HL-60/S4 (cell line): ENCODE measurements around the gene AGBL4.
"Not testable (repeated sequence)": the region's sequence is repeated elsewhere in the genome, so short reads cannot be mapped to it uniquely, and the experiment has no call there.

Source experiments
- in situ Hi-C: fragments of 300-500 bp; cut with MboI; formaldehyde crosslinking; loops from 2 replicates; pipeline ENCODE4 v1.14.3; 2022; ENCODE audit warnings: low sequenced_read_pairs

Gene AGBL4

GRCh38 chr1:49448200-49448599, 575.6 kb downstream of the AGBL4 start:
- in situ Hi-C loops: no loop called here

DNA sequence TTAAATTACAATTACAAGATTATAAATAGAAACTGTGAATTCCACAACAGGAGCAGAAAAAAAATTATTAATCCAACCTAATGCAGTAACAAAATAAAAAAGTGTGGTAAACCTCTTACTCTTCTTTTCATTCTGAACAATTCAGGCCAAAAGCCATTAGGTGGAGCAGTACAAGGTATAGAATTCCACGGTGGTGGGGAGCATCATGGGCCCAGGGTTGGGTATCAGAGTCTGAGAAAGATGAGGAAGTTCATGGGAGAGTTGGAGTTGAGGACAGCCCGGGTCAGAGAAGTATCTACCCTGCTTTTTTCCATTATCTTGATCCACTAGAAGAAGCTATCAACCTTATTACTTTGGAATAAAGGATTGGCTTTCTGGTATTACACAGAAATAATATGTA, 586.9 kb downstream of the AGBL4 start:
- in situ Hi-C loops: no loop called here

DNA sequence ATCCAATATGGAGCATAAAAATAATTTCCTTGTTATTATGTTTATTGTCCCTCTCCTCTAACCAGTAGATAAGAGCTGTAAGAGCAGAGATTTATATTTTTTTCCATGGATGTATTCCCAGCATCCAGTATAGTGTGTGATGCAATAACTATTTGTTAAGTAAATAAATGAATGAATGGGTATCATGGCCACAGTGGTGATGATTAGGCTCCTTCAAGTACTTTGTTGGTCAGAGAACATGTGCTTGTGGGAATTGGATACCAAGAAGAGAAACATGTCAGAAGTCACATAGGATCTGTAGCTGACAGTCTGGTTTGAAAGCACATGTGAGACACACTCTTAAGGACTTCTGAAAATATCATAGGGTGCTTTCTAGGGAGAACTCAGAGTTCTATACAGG, 588.5 kb downstream of the AGBL4 start:
- in situ Hi-C loops: no loop called here

- in situ Hi-C loops: no loop called here
Measured at GRCh38 chr1:49424782-49425181, 599.0 kb downstream of the AGBL4 start.

DNA sequence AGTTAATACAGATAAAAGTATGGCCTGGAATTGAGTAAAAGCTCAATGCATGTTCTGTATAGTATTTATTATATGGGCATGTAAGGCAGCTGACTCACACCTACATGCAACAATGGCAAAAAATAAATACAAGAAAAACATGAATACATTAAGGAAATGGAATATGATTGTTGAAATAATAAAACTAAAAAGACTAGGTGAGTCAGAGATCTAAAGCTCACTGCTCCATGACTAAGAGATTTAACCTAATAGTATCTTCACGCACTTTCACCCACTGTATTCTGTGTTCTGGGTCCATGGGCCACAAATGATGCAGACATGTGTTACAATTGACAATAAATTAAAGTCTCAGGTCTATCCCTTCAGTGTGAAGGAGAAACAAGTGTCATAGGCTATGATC, 607.0 kb downstream of the AGBL4 start:
- in situ Hi-C loops: no loop called here

GRCh38 chr1:49408346-49408745, 615.4 kb downstream of the AGBL4 start:
- in situ Hi-C loops: no loop called here

- in situ Hi-C loops: no loop called here
Measured at GRCh38 chr1:49397086-49397485, 626.7 kb downstream of the AGBL4 start.

- in situ Hi-C loops: no loop called here
Measured at GRCh38 chr1:49394200-49394599, 629.6 kb downstream of the AGBL4 start.

GRCh38 chr1:49389699-49390098, 634.1 kb downstream of the AGBL4 start:
- in situ Hi-C loops: no loop called here

GRCh38 chr1:49364676-49365075, 659.1 kb downstream of the AGBL4 start:
- in situ Hi-C loops: no loop called here

DNA sequence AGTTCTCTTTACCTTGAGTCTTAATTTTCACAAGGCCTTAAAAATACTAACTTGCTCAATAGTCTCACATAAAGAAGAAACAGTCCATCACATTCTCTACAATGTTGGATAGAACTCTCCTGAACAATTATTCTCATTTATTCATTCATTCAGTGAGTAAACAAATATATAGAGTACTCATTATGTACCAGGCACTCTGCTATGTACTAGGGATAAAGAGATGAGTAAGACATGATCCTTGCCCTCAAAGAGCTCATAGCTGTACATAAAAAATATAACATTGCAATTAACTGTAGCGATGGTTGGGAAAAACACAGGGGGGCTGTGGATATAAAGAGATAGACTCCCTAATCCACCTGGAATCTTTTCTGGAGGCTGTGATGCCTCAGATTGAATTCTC, 660.1 kb downstream of the AGBL4 start:
- in situ Hi-C loops: no loop called here

DNA sequence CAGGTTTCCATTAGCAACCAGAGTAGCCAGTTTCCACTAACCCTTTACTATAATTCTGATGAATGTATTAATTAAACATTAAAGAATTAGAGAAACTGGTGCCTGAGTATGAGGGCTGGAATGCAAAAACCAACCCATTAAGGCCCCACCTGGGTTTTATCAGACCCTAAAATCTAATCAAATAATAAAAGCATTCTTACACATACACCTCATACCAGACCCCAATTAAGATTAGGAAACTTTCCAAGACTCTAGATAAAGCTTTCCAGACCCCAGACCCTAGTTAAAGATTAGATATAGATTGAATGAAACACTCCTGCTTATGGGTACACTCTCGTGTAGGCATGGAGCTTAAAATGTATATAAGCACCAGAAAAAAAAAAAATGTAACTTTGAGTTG, 665.7 kb downstream of the AGBL4 start:
- in situ Hi-C loops: no loop called here

DNA sequence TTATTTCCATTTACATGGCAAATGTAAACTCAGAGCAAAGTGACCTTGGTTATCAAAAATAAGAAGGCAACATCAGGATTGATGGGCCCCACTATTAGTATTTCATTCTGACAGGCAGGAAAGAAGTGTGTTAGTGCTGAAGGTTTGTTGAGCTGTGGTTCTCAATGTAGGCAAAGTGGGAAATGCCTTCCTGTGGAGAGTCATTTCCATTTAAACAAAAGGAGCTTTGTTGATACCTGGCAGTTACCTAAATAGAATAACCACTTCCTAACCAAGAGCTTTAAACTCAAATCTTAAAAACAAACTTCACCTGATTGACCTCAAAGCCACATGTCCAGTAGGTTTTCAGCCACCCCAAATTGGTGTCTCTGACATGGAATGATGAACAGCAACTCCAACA, 667.2 kb downstream of the AGBL4 start:
- in situ Hi-C loops: no loop called here

DNA sequence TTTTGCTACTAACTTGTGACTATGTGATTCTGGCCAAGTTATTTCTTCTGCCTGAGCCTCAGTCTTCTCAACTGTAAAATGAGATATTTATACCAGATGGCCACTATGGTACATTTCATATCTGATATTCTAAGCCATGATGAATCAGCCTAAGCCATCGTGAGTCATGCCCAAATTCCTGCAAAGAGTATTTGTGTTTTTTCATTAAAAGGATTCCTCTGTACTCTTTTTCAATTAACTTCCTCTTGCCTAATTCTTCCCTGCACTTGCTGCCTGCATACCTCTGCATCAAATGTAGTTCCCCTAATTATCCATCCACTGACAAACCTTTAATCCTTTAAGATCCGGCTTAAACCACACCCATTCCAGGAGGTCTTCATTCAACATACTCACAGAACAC, 672.0 kb downstream of the AGBL4 start:
- in situ Hi-C loops: no loop called here

GRCh38 chr1:49346767-49347349, 676.9 kb downstream of the AGBL4 start:
- in situ Hi-C loops: no loop called here

DNA sequence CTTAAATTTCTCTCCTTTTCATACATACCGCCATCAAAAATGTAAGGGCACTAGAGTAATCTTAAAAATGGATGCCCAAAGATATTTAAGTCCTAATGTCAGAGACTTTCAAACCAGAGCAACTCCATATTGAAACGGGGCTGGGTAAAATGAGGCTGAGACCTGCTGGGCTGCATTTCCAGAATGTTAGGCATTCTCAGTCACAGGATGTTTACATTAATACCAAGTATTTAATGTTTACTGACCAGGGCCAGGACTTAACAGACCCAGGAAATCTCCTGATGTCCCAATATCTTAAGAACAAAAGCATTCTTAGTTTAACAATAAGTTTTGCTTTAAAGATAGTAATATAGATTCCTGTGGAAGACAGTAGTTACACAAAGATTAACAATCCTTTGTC, 683.2 kb downstream of the AGBL4 start:
- in situ Hi-C loops: no loop called here

DNA sequence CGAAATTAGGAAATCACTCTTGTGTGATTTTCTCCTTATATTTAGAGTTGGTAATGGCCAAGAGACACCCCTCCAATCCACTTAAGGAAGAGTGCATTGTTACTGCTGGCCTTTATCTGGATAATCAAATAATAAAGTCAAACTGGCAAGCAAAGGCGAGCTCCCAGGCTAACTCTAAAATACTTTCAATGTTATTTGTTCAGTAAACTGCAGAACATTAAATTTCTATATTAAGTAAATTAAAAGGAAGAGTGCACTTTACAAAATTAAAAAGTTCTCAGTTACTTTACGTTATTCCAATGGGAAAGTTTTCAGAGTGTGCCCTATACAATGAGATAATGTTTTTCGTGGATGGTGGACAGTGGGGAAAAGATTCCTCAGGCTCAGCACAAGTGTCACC, 684.7 kb downstream of the AGBL4 start:
- in situ Hi-C loops: no loop called here

- in situ Hi-C loops: no loop called here
Measured at GRCh38 chr1:49337251-49337650, 686.5 kb downstream of the AGBL4 start.

DNA sequence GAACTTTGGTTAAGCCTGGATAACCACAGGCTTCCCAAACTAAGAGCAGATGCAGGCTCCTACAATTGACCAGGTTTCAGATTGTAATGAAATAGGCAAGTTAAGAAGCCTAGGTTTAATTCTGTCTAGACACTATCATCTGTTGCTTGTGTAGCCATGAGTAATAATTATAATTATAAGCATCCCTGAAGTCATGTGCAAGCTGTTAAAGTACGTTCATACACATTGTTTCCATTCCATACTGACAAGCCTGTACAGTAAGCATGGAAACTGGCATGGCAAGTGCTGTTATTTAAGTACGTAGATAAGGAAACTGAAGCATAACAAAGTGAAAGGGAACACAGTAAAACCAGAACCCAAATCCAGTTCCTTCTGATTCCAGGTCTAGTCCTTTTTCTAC, 689.8 kb downstream of the AGBL4 start:
- in situ Hi-C loops: no loop called here

- in situ Hi-C loops: no loop called here
Measured at GRCh38 chr1:49331066-49331852, 692.5 kb downstream of the AGBL4 start.

GRCh38 chr1:49323925-49324540, 699.7 kb downstream of the AGBL4 start:
- in situ Hi-C loops: no loop called here

GRCh38 chr1:49320493-49320892, 703.3 kb downstream of the AGBL4 start:
- in situ Hi-C loops: not testable (repeated sequence)
